UCSD-AML1 (cell line): ENCODE results near the gene HPDL.
"Not testable (repeated sequence)": the region's sequence is repeated elsewhere in the genome, so short reads cannot be mapped to it uniquely, and the experiment has no call there.

Experiments
- DNase-seq: peaks from one replicate; lab custom pipeline; 2025; ENCODE audit not compliant: unreplicated experiment; lab: John Stamatoyannopoulos, UW

Gene HPDL

GRCh38 chr1:45326627-45327623 lies at the start of gene HPDL:
TSS of gene HPDL (plus strand) at chr1:45326895. CDS start at chr1:45327149, 254 bp downstream.
- DNase-seq: peak; percentile 72

- no peak for DNase-seq
Measured at GRCh38 chr1:45282351-45282750, 44.3 kb upstream of the HPDL start.

DNA sequence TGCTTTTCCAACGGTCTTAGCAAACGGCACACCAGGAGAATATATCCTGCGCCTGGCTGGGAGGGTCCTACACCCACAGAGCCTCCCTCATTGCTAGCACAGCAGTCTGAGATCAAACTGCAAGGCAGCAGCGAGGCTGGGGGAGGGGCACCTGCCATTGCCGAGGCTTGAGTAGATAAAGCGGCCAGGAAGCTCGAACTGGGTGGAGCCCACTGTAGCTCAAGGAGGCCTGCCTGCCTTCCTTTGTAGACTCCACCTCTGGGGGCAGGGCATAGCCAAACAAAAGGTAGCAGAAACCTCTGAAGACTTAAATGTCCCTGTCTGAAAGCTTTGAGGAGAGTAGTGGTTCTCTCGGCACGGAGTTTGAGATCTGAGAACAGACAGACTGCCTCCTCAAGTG lies 41.8 kb upstream of the HPDL start:
- DNase-seq: not testable (repeated sequence)

- DNase-seq: not testable (repeated sequence)
Measured at GRCh38 chr1:45286521-45286920, 40.2 kb upstream of the HPDL start.

DNA sequence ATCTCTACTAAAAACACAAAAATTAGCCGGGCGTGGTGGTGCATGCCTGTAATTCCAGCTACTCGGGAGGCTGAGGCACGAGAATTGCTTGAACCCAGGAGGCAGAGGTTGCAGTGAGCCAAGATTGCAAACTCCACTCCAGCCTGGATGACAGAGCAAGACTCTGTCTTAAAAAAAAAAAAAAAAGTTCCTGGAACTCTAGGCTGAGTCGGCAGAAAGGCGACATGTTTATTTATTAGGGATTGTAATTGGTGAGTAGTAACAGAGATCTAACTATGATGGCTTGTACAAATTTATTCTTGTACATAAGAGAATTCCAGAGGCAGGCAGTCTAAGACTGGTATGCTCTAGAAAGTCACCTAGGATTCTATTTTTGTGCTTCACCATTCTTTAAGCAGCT lies 35.7 kb upstream of the HPDL start:
- not testable (repeated sequence) for DNase-seq

DNA sequence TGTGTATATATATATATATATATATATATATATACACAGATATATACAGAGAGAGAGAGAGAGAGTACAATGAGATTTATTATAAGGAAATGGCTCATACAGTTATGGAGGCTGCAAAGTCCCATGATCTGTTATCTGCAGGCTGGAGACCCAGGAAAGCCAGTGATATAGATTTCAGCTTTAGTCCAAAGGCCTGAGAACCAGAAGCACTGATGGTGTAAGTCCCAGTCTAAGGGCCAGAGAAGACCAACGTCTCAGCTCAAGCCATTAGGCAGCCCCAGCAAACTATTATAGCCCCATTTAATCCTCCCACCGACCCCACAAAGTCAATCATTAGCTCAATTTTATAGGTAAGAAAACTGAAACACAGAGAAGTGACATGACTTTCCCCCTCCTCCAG lies 35.0 kb upstream of the HPDL start:
- DNase-seq: no peak

DNA sequence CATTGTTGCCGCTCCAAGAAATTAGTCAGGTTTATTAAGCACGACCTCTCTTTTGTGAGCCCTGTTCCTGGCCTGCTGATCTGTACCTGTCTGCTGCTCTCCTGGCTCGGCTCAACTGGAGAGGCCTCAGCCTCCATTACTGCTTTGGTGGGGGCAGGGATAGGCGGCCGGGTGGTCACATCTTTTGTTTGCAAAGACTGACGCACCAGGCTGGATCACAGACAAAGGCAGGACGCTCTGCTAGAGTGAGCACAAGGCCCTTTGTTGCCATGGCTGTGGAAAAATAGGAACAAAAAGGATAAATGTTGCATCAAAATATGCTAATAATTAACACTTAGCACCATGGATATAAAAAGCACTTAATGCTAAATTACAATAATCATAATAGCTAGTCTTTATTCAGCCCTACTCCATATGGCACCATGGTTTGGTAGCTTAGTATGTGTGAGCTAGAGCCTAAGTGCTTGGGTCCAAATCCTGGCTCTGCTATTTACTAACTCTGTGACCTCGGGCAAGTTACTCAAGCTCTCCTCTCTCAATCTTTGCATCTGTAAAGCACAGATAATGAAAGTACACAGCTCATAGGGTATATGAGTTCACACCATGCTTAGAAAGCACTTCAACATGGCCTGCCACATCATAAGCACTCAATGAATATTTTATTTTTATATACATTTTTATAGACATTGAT lies 28.9 kb upstream of the HPDL start:
- no peak for DNase-seq

DNA sequence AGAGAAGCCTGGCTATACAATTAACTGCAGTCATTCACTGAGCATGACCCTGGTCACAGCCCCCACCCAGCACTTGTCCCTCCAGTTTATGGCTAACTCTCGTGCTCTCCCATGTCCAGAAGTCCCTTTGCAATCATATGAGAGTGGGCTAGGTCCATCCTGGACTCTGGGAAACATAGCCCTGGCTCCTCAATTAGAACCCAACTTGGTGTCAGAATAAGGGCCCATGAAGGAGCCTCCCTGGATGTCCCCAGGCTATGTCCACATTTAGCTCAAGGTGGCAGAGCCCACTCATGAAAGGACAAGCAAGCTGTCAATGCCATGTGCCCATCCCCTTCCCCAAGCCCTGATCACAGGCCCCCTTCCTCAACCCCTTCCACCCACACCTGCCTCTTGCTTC lies 27.4 kb upstream of the HPDL start:
- no peak for DNase-seq

GRCh38 chr1:45299981-45300668 lies 26.6 kb upstream of the HPDL start:
- DNase-seq: peak; percentile 19

- DNase-seq: no peak
Measured at GRCh38 chr1:45300669-45300997, 26.1 kb upstream of the HPDL start.

- DNase-seq: no peak
Measured at GRCh38 chr1:45302505-45303150, 24.1 kb upstream of the HPDL start.

GRCh38 chr1:45303520-45304310 lies 23.0 kb upstream of the HPDL start:
- peak; percentile 99 for DNase-seq

GRCh38 chr1:45304311-45305081 lies 22.2 kb upstream of the HPDL start:
- no peak for DNase-seq

GRCh38 chr1:45305231-45305630 lies 21.5 kb upstream of the HPDL start:
- DNase-seq: no peak

DNA sequence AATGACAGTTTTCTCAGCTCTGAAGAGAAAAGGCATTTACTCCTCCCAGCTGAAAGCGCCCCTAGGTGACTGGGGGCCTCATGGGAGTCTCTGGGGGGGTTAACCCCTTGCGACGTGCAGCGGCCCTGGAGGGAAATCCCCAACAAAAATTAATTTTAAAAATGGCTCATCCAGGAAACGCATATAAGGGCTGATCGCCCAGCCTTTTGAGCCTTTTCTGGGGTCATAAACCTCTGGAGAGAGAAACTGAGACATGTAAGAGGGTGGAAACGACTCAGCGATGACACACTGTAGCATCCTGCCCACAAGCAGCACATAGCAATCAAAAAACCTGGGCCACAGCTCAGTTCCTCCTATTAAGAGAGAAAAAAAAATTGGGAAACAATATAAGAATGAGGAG lies 20.4 kb upstream of the HPDL start:
- DNase-seq: no peak

GRCh38 chr1:45306905-45307304 lies 19.8 kb upstream of the HPDL start:
- DNase-seq: no peak

DNA sequence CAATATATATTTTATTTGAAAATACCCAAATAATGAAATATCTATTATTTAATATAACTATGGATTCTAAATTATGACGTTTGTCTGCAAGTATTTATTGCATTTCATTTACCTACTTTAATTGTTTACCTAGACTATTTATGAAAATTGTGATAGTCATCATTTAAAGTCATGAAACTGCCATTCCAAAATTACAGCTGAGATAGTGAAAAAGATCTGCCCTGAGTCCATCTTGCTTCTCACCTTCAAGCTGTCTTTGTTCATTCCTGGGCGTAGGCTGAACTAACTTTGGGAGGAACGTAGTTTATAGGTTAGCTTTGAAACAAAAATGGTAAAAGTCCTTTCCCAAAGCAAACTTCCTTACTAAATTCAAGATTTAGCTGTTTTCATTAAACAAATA lies 12.4 kb upstream of the HPDL start:
- no peak for DNase-seq

- DNase-seq: no peak
Measured at GRCh38 chr1:45317166-45317565, 9.5 kb upstream of the HPDL start.

DNA sequence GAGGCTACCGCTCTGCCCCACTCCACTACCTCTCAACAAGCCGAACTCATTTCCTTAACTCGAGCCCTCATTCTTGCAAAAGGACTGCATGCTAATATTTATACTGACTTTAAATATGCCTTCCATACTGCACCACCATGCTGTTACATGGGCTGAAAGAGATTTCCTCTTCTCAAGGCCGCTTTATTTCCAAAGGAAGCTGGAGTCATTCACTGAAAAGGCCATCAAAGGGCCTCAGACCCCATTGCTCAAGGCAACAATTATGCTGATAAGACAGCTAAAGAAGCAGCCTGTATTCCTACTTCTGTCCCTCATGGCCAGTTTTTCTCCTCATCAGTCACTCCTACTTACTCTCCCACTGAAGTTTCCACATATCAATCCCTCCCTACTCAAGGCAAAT lies 6.9 kb upstream of the HPDL start:
- no peak for DNase-seq

GRCh38 chr1:45321444-45321843 lies 5.3 kb upstream of the HPDL start:
- DNase-seq: no peak
